DLD1 (cell line): ENCODE measurements around the gene TPD52L1.

Experiments used
- in situ Hi-C: cut with HindIII; loops from 2 replicates; pipeline ENCODE4 v1.10.0; 2017; ENCODE audit warnings: low sequenced_read_pairs

Gene TPD52L1

DNA sequence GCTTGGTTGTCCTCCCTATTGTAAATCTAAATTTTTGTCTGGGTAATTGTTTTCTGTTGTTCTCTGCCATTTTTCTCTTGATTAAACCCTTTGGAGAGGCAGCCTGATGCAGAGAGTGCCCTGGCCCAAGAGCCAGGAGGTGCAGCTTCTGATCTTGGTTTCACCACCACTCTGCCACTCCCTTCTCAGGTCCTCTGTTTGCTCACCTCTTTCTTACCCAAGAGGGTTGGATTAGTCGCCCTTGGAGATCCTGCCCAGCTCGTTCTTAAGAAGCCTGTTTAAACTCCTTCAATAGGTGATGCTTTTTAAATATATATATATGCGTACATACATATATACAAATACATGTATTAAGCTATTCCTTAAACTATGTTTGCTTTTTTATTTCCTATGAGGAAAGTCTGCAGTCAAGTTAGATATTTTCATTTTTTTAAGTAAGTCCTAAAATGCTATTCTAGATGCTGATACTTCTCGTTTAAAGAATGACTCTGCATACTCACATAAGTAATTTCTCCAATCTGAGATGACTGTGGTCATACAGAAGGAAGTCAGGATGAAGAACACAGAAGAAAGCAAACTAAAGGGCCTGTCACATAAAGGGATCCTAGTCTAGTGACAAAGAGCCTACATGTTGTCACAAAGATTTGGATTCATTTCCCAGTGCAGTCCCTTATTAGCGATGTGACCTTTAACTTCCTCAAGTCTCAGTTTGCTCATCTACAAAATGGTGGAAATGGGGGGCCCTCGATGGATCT lies 19.9 kb downstream of the TPD52L1 start:
- in situ Hi-C loops, result no loop called here

DNA sequence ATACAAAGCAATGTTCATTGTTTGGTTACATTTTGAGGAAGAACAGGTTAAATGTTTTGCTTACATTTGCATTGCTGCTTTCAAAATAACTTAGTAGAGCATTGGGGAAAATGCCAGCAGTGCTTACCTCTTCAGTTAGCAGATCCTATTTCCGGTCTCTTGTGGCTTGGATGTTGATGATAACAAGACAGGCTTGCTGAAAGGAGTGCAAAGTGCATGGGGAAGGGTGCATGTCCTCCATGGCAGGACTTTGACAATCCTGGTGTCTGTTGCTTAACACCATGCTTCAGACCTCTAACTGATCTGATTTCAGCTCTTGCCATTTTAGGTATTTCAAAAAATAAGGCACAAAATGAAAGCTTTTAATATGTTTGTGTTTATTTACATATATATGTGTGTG lies 21.1 kb downstream of the TPD52L1 start:
- in situ Hi-C loops, result no loop called here

DNA sequence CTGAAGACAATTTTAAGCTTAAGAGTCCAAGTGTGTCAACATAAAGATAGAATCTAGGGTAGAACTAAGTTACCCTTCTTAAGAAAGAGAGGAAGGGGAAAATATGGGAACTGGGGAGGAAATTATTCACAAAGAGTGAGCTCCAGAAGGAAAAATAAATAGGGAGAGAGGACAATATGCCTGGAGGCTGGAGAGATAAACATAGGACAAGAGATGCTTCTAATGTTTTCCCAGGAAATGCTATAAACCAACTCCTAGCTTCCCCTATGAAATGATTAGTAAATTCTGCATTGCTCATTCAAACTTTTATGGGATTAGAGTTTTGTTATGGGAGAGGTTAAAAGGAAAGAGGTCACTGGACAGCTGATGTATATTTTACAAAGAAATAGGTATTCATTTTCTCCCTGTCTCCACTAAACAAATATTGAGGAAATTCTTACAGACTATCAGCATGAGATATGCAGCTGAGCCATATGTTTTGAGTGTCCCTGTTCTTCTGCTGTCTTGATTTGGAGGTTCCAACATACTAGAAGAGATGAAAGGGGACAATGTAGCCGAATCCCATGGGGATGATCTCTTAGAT lies 22.0 kb downstream of the TPD52L1 start:
- in situ Hi-C loops, result no loop called here

DNA sequence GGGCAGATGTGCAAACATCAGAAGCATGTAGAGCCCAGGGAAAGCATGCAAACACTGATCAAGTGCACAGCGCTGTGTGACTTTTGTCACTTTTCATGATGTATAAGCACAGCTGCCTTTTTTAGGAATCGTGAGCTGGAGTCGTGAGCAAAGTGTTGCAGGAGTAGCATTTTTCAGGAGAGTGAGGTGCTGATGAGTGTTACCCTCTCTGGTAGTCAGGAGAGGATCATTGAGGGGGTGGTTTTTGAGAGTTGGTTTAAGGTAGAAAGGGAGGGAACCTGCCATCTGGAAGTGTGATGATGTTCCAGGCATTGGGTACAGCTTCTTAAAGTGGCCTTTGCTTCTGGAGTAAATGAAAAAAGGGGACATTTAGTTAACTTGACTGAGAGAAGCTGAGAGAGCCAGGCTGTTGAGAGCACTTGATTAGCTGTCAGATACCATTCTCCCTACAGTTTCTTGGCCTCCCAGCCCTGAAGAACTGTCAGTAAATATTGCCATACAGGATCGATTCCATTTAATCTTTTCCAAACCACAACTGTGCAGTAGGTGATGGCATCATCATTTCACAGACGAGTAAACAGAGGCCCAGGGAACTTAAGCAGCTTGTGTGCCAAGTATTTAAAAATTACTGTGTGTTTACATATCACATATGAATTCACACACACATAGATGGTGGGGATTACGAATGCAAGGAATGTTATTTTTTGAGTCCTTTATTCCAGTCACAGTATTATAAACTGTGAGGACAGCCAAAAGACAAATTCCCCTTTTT lies 28.9 kb downstream of the TPD52L1 start:
- in situ Hi-C loops, result no loop called here

DNA sequence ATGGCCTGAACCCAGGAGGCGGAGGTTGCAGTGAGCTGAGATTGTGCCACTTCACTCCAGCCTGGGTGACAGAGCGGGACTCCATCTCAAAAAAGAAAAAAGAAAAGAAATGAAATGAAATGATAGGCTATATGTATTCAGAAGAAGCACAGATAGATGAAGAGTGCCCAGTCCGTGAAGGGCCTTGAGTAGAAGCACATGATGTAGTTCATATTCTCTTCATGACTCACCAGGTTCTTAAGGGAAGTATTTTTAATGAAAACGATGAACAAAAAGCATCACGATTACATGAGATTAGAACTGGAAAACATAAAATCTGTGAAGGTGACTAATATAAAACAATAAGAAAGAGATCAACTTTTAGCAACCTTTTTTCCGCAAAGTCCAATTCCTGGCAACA lies 29.8 kb downstream of the TPD52L1 start:
- in situ Hi-C loops, result no loop called here

DNA sequence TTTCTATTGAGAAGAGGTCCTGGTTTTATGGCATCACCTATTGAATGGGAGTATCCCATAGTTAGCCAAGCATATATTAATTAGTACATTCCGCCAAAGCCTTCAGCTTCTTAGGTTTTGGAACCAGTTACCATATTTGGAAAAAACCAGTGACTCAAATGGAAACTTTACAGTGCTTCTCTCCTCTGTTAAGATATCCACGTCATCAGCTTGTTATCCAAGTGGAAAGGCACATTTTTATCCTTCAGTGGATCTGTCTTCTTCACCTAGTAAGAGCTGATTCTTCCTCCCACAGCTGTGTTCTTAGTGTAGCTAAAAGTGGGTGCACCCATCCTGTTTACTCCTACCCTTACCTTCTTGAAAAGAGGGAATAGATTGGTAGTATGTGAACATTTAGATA lies 34.5 kb downstream of the TPD52L1 start:
- in situ Hi-C loops, result no loop called here

DNA sequence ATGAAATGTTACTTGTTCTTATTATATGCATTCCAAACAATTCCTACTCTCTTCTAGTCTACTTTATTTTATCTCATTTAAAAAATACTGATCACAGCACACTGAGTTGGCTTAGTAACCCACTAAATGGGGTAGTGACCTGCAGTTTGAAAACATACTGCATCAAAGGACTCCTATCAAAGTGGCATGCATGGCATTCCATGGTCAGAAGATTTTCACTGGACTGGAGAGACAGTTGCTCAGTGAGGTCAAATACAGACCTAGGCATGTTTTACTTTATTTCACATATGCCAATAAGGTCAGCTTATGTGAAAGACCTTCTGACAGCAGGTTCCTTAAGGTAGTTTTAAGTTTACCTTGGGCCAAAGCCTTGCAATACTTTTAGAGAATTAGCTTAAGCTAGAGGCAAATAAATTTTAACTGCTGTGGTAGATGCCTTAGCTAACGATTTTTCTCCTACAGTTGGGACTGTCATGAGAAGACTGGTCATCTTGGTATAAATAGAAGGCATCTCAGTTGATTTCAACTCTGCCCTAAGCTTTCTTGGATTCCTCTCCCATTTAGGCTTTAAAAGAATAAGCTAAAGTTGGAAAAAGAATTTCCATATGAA lies 35.1 kb downstream of the TPD52L1 start:
- in situ Hi-C loops, result no loop called here

DNA sequence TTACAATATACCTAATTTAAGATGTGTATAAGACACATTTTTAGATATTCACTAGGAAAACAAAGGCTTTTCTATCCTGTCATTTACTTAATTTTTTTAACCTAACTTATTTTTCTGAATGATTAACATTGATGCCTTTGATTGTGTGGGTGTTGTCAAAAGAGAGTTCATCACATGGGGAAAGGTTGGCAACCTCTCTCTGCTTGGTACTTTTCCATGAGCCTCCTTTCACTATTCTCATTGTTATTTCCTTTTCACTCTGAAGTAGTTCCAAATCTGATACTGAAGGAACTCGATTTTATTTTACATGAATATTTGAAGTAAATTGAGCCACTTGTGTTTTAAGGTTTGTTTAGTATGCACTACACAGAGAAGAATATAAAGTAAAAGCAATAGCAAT lies 35.9 kb downstream of the TPD52L1 start:
- in situ Hi-C loops, result no loop called here

DNA sequence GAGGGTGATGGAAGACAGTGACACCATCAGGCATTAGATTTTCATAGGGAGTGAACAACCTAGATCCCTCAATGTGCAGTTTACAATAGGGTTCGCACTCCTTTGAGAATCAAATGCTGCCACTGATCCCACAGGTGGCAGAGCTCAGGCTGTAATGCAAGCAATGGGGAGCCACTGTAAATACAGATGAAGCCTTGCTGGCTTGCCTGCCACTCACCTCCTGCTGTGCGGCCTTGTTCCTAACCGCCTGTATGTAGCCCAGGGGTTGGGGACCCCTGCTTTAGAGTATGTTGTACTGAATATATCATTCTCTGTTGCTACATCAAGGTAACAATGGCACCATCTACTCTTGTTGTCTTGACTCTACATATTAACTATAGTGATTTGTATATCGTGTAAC lies 37.1 kb downstream of the TPD52L1 start:
- in situ Hi-C loops, result no loop called here

DNA sequence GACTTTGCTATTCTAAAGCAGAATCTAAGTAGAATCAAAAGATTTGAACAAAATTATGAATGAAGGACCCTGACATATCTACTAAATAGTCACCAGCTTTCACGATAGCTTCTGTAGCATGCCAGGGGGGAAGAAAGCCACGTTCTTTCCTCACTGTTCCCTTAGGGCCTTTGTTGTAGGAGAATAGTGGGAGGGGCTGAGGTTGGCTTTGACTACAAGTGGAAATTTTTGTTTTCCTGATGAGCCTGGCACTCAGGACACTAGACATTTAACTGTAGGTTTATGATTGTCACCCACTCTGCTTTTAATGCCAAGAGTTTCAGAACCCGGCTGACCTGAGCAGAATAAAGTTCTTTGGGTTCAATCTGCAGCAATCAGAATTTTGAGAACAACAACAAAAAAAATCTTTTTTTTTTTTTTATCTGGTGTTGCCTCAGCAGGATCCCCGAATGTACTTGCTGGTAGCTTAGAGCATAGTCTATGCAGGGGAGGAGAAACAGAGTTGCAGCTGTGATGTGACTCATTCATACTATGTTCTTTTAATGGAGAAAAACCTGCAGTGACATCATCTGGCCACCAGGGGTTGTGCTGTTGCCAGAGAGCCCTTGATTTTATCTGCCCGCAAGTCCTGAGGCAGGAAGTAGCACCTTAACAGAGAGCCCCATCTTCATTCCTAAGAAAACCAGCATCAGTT lies 38.5 kb downstream of the TPD52L1 start:
- in situ Hi-C loops, result no loop called here

DNA sequence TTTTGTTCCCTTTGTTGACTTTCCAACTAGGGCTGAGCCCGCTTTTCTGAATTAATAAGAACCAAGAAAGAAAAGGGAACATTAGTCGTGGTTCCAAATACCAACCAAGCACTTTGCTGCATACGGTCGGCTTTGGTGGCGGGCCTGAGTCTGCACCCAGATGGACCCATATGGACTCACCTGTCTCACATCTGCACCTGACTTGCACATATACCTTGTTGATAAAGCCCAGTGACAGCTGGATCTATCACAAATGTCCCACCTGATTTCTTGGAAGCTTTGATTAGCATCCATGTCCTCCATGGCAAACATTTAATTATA lies 39.0 kb downstream of the TPD52L1 start:
- in situ Hi-C loops, result no loop called here

DNA sequence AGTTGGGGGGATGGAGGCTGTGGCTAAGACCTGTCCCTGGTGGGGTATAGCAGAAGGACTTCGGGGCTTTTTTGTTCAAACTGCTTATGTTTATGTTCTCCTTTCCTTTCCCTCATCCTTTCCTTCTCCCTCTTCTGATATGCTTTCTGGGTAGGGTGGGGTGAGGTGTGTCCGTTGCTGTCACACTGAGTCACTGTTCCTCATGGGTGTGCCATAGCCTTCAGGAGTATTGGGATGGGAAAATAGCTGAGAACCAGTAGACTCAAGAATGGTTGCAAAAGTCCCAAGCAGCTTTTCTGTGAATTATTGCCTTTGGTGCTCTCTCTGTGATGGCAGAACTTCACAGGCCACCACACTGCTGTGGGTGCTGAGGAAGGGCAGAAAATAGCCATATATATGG lies 39.6 kb downstream of the TPD52L1 start:
- in situ Hi-C loops, result no loop called here

DNA sequence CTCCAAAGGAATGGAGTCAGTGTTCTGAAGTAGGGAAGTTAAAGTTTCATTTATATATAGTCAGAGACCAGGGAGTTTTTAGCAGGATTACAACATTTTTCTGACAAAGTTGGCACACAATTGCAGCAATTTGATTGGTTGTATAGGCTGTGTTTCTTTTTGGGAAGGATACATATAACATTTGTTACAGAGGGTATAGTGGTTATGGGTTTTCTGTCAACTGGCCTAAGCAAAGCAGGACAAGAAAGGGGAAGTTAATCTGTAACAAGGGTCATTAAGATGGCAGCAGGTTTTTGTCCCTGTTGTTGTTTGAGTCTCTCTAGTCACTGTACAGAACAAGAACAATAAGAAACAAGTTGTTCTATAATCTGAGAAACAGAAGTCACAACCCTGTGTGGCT lies 41.4 kb downstream of the TPD52L1 start:
- in situ Hi-C loops, result loop anchor here (5.0 kb wide), 1 partner anchor 52 kb away; no protein-coding TSS in a partner anchor

DNA sequence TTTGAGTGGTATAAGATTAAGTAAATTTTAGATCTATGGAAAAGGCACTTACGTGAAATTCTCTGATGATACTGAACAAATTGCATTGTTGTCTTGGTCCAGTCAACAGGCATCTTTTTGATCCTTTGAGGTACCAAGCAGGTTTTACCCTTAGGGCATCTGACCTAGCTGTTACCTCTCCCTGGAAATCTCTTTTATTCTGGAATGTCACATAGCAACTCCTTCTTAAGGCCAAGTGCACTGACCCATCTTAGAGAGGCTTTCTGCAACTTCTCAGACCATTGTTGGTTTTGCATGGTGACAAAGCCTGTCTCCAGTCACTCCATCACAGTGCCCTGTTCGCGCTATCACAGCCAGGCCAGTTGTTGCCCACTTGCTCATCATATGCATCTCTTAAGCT lies 42.0 kb downstream of the TPD52L1 start:
- in situ Hi-C loops, result loop anchor here (5.0 kb wide), 1 partner anchor 52 kb away; no protein-coding TSS in a partner anchor

DNA sequence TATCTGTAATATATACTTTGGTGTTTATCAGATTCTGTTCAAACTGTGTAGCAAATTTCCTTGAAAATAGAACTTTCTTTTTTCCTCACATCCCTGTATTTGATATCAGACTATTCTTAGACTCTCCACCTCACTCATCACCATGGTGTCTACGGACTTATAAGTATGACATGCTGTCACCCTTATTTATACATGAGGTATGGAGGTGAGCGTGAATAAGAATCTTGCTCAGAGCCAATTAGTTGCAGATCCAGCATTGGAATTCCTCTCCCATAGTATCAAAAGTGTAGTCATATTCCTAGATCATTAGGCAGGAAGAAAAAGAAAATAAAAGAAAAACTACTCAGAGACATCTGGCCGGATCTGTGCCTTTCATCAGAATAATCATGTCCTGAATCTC lies 43.0 kb downstream of the TPD52L1 start:
- in situ Hi-C loops, result loop anchor here (5.0 kb wide), 1 partner anchor 51 kb away; no protein-coding TSS in a partner anchor

DNA sequence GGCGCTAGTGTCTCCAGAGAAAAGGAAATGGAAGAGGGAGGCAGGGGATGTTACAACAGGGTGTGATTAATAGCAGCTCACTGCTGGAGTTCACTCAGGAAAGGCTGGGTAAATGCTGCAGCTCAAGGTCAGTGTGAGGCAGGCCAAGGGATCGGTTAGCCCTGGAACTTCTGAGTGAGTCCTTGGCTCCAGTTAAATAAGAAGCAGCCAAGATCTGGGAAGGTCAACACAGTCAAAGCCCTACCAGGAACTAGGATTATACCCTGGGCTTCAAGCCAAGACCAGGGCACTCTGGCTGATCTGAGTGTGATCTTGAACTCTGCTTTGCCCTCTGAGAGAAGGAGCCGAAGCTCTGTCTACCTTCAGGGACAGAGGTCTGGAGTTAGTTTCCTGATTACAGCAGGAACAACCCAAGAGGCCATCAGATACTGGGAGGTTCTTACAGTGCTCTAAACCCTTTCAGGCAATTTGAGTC lies 44.3 kb downstream of the TPD52L1 start:
- in situ Hi-C loops, result loop anchor here (5.0 kb wide), 1 partner anchor 49 kb away; no protein-coding TSS in a partner anchor

DNA sequence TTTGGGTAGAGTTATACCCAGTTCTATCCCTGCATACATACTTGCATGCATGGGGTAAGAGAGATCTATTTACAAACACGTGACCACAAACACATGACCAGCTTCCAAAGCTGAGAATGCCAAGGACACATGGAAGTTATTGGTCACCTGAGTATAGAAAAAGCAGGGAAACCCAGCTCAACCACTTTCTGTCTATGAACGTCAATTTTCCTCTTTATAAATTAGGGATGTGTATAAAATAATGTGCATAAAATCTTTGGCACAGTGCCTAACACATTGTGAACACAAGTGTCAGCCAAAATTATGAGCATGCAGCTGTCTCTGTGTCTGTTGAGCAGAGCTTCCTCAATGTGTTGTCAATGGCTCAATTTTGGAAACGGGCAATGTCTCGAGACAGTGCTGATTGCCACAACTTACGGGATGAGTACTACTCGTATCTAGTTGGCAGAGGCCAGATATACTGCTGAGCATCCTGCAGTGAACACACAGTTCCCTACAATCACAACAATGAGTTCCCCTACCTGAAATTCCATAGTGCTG lies 44.9 kb downstream of the TPD52L1 start:
- in situ Hi-C loops, result loop anchor here (5.0 kb wide), 1 partner anchor 49 kb away; no protein-coding TSS in a partner anchor

DNA sequence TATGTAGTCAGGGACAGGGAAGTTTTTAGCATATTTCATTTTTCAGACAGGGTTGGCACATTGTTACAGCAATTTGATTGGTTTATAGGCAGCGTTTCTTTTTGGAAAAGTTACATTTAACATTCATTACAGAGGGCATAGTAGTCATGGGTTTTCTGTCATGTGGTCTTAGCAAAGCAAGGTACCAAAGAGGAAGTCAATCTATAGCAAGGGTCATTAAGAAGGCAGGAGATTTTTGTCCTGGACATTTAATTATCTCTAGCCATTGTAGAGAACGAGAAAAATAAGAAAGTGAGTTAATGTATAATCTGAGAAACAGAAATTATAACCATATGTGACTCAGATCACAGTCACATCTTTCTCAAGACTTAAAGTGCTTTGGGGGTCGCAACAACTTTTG lies 47.4 kb downstream of the TPD52L1 start:
- in situ Hi-C loops, result no loop called here

DNA sequence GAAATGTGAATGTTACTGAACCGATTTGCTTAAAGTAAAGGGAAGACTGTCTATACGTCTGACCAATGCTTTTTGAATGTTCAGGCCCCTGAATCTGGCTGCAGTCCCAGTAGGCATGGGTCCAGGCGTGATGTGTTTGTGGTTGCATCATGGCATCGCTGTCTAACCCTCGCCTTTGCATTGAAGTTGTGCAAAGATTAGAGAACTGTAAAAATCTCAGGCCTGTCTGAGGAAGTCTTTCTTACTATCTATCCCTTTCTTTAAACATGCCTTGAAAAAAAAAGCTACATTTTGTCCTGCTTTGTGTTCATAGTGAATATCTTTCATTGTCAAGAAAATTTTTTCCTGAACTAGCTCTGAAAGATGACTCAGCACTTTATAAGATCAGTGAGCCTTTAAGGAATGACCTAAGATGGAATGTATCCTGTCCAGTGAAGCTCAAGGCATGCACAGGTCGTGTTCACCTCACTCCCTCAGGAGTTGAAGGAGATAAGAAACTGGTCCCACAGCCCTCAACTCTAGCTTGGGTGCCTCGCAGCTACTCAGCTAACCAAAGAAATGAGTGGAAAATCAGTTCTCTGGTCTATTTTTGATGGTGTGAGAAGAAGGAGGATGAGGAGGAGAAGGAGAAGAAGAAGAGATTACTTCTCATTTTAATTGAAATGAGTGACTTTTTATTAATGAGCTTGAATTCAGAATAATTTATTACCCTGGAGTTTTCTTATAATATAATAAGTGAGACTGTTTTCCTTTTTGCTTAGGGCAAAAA lies 48.6 kb downstream of the TPD52L1 start:
- in situ Hi-C loops, result no loop called here

DNA sequence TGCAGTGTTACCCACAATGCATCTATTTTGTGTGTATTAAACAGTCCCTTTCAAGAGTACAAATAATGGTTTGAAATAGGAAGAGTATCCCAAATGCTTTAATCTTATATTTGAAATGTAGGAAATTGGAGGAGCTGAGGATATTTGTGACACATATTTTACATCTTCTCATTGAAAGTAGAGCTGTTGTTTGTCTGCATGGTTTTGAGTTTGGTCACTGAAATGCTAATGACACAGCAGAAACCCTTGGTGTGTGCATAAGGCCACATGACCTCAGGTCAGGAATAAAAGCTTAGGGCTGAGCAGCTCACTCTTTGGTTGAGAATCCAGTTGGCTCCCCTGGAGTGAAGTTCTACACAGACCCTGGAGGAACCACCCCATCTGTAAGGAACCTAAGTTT lies 49.8 kb downstream of the TPD52L1 start:
- in situ Hi-C loops, result no loop called here
